GM12801 (cell line): ENCODE data around the gene KIR3DL1.

ENCODE experiments used
- CTCF ChIP-seq: IDR thresholded peaks from one replicate; pipeline ENCODE4 v1.5.1; 2011; ENCODE audit warnings: control low read depth; ENCODE audit not compliant: insufficient read length; ENCODE audit errors: extremely low read depth

KIR3DL1 gene

GRCh38 chr19:54851353-54851752, 35.1 kb downstream of the KIR3DL1 start:
- no peak for TF ChIP-seq CTCF

GRCh38 chr19:54871696-54872095, 55.4 kb downstream of the KIR3DL1 start:
- TF ChIP-seq CTCF: no peak

GRCh38 chr19:54873990-54874389, 57.7 kb downstream of the KIR3DL1 start, which contains the start of gene FCAR:
FCAR (plus strand) TSS chr19:54874235; CDS start chr19:54874290, 55 bp downstream.
- no peak for TF ChIP-seq CTCF

GRCh38 chr19:54875506-54875905, 59.2 kb downstream of the KIR3DL1 start:
- no peak for TF ChIP-seq CTCF

- TF ChIP-seq CTCF: no peak
Observed at GRCh38 chr19:54877471-54877870, 61.2 kb downstream of the KIR3DL1 start.
